ENCODE data around the gene MUC15. TPM values are rescaled to one million over a fixed set of nuclear protein-coding genes. Genes with fewer than 3 reads are reported as not detected.

Gene MUC15
- total RNA-seq, 6 experiments from 2014 or later, result not detected

GRCh38 chr11:26550022-26550421 is 22.0 kb downstream of the MUC15 start:
- Mint-ChIP-seq H3K36me3 (ENCODE audit: low read depth) (no peaks in the 10 kb centered on the region), H3K4me1 (ENCODE audit: low read depth) (no peaks in the 10 kb centered on the region), H3K4me3 (no peak overlapping the region), H3K9me3 (no peaks in the 10 kb centered on the region), H3K27me3 (ENCODE audit: insufficient read depth) (no peaks in the 10 kb centered on the region), H3K27ac (no peak overlapping the region)
- TF ChIP-seq CTCF (IDR thresholded peaks at IDR 0.05), result no peak
- no peak for DNase-seq

GRCh38 chr11:26549176-26549575 is 22.9 kb downstream of the MUC15 start:
- DNase-seq, result no peak
- TF ChIP-seq CTCF (IDR thresholded peaks at IDR 0.05), result no peak
- Mint-ChIP-seq H3K27ac (no peak overlapping the region), H3K27me3 (ENCODE audit: insufficient read depth) (no peaks in the 10 kb centered on the region), H3K4me1 (ENCODE audit: low read depth) (no peaks in the 10 kb centered on the region), H3K36me3 (ENCODE audit: low read depth) (no peaks in the 10 kb centered on the region), H3K9me3 (no peaks in the 10 kb centered on the region), H3K4me3 (no peak overlapping the region)

- H3K27me3 Mint-ChIP-seq (ENCODE audit: insufficient read depth), result no peaks in the 10 kb centered on the region; the same call in none of the 2 replicates
- no peaks in the 10 kb centered on the region for H3K36me3 Mint-ChIP-seq (ENCODE audit: low read depth)
- H3K9me3 Mint-ChIP-seq, result no peaks in the 10 kb centered on the region
- H3K4me3 Mint-ChIP-seq, result no peak overlapping the region
- TF ChIP-seq CTCF (IDR thresholded peaks at IDR 0.05), result no peak
- no peak for DNase-seq
- no peak overlapping the region for H3K27ac Mint-ChIP-seq
- no peaks in the 10 kb centered on the region for H3K4me1 Mint-ChIP-seq (ENCODE audit: low read depth)
Observed at GRCh38 chr11:26541870-26542269, 30.2 kb downstream of the MUC15 start.

GRCh38 chr11:26539517-26539916 is 32.5 kb downstream of the MUC15 start:
- Mint-ChIP-seq H3K9me3 (no peaks in the 10 kb centered on the region), H3K36me3 (ENCODE audit: low read depth) (no peaks in the 10 kb centered on the region), H3K4me1 (ENCODE audit: low read depth) (no peaks in the 10 kb centered on the region), H3K27ac (no peak overlapping the region), H3K27me3 (ENCODE audit: insufficient read depth) (no peaks in the 10 kb centered on the region; the same call in none of the 2 replicates), H3K4me3 (no peak overlapping the region)
- no peak for TF ChIP-seq CTCF (IDR thresholded peaks at IDR 0.05)
- DNase-seq, result no peak

- H3K4me3 Mint-ChIP-seq, result no peak overlapping the region
- H3K27ac Mint-ChIP-seq, result no peak overlapping the region
- no peaks in the 10 kb centered on the region; the same call in 1 of the 2 replicates for H3K27me3 Mint-ChIP-seq (ENCODE audit: insufficient read depth)
- no peak for DNase-seq
- no peaks in the 10 kb centered on the region for H3K36me3 Mint-ChIP-seq (ENCODE audit: low read depth)
- H3K4me1 Mint-ChIP-seq (ENCODE audit: low read depth), result no peaks in the 10 kb centered on the region
- H3K9me3 Mint-ChIP-seq, result no peaks in the 10 kb centered on the region
- no peak for TF ChIP-seq CTCF (IDR thresholded peaks at IDR 0.05)
Observed at GRCh38 chr11:26537341-26537740, 34.7 kb downstream of the MUC15 start.

- Mint-ChIP-seq H3K9me3 (no peaks in the 10 kb centered on the region), H3K4me1 (ENCODE audit: low read depth) (0 out of 2 replicates have a peak, but pooled peaks cover 5% of the 10 kb centered on the region), H3K4me3 (no peak overlapping the region), H3K27me3 (ENCODE audit: insufficient read depth) (no peaks in the 10 kb centered on the region; the same call in 1 of the 2 replicates), H3K27ac (no peak overlapping the region), H3K36me3 (ENCODE audit: low read depth) (no peaks in the 10 kb centered on the region)
- no peak for TF ChIP-seq CTCF (IDR thresholded peaks at IDR 0.05)
- DNase-seq, result no peak
Observed at GRCh38 chr11:26527685-26528084, 44.4 kb downstream of the MUC15 start.
